Neuron (in vitro differentiated cells): ENCODE results near the gene TMEM18.

Experiments
- H2AFZ ChIP-seq: one replicate; pipeline ENCODE4 v1.6.1; 2013; ENCODE audit warnings: low read depth, mild to moderate bottlenecking, inconsistent platforms, low read length, moderate library complexity
- H3K27me3 ChIP-seq: one replicate; pipeline ENCODE4 v1.6.1; 2013; ENCODE audit warnings: low read length; ENCODE audit not compliant: insufficient read depth
- H3K36me3 ChIP-seq: one replicate; pipeline ENCODE4 v1.6.1; 2013; ENCODE audit warnings: low read length; ENCODE audit not compliant: insufficient read depth
- H3K4me1 ChIP-seq: one replicate; pipeline ENCODE4 v1.6.1; 2013; ENCODE audit warnings: low read length; ENCODE audit not compliant: insufficient read depth
- H3K4me3 ChIP-seq: 2 replicates; pipeline ENCODE4 v1.5.1; 2013; ENCODE audit warnings: mild to moderate bottlenecking, low read length, moderate library complexity
- H3K9me3 ChIP-seq: one replicate; pipeline ENCODE4 v1.6.1; 2013; ENCODE audit warnings: low read length

Gene TMEM18

DNA sequence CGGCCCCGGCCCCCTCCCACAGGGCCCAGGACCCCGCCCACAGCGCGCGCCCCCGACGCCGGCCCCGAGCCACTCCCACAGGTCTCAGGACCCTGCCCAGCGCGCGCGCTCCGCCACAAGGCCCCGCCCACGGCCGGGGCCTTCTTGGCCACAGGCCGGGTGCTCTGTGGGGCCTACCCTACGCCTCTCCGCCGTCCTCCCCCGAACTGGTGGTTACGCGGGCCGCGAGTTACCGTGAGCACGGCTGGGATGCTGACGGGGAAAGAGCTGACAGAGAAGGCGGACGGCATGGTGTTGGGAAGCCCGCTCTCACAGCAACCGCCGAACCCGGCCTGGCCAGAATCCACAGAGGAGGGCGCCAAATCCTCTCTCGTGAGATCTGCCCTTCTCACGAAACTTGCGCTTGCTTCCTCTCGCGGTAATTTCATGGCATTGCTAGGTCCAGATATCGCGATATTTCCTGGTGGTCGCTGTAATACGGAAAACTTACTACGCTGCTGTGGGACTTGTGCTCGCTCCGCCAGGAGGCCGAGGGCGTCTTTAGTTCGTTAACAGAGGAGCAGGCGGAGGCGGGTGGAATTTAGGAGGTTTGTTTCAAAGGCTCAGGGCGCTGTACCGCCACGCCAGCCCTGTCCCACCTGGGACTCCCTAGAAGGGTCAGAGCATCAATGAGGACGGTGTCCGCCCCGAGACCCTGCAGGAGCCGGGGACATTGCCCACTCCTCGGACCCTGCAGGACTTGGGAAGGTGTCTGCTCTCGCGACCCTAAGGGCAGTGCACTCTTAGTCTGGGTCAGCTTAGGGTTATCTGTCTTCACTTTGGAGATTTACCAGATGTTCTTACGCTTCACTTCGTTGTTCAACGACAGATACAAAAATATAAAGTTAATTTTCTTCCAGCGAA, at the start of gene TMEM18:
TSS of gene TMEM18 (minus strand) at position 351 of the 903 bp plus-strand sequence. CDS start at position 290, 61 bp downstream.
- Histone ChIP-seq H3K4me3 (peak within 1 kb of the TSS; percentile 82), H3K9me3 (no peaks in the 10 kb centered on the region), H3K36me3 (peaks cover 6% of the 10 kb centered on the region), H2AFZ (peak within 1 kb of the TSS; percentile 49), H3K4me1 (peaks cover 25% of the 10 kb centered on the region), H3K27me3 (no peaks in the 10 kb centered on the region)

DNA sequence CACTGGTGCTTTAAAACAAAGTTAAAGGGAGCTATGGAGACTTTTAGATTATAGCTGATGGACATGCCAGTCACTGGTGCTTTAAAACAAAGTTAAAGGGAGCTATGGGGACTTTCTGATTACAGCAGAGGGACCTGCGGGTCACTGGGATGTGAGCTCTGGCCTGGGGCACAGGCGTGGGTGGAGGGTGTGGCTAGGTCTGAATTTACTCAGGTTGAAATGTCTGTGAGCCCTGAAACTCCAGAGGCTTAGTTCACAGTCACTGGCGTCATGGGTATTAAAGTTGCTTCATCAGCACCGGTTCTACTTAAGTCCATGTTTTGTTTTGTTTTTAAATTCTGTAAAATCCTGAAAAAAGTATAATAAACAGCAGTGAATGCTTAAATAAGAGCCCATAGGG, 49.0 kb upstream of the TMEM18 start:
- H3K9me3 ChIP-seq = no peaks in the 10 kb centered on the region
- no peaks in the 10 kb centered on the region for H3K27me3 ChIP-seq

DNA sequence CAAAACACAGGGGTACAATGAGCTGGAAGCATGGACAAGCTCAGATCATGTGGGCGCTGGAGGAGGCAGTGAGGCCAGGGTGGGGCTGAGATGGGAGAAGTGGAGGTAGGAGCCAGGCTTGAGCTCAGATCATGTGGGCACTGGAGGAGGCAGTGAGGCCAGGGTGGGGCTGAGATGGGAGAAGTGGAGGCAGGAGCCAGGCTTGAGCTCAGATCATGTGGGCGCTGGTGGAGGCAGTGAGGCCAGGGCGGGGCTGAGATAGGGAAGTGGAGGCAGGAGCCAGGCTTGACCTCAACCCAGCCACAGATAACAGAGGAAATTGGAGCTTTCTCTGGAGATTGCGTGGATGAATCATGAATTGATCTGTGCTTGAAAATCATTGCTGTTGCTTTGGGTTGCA, 48.3 kb upstream of the TMEM18 start:
- Histone ChIP-seq H3K36me3 (no peaks in the 10 kb centered on the region), H3K27me3 (no peaks in the 10 kb centered on the region), H3K9me3 (no peaks in the 10 kb centered on the region), H3K4me3 (no peak overlapping the region), H2AFZ (no peak overlapping the region), H3K4me1 (peaks cover 7% of the 10 kb centered on the region)

More for the DNA sequence above, 49.0 kb upstream of the TMEM18 start:
- no peaks in the 10 kb centered on the region for H3K36me3 ChIP-seq
- peaks cover 7% of the 10 kb centered on the region for H3K4me1 ChIP-seq
- no peak overlapping the region for H3K4me3 ChIP-seq
- no peak overlapping the region for H2AFZ ChIP-seq

DNA sequence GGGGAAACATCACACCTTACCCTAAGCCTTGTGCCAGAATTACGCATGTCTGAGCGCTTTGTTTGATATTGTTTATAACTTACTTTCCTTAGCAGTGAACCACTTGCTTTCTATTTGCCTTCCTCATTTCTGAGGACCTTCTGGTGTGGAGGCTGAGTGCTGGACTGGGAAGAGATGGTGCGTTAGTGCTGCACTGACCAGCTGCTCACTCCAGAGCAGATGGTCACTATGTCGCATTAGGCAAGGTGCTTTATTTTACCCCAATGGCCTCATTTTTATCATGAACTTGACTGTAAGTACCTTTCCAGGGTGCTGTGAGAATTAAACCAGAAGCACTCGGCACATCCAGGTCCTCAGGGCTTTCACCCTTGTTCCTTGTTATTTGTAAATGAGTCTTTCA, 46.6 kb upstream of the TMEM18 start:
- Histone ChIP-seq H3K4me3 (no peak overlapping the region), H3K4me1 (no peaks in the 10 kb centered on the region), H2AFZ (no peak overlapping the region), H3K27me3 (no peaks in the 10 kb centered on the region), H3K36me3 (no peaks in the 10 kb centered on the region), H3K9me3 (no peaks in the 10 kb centered on the region)

DNA sequence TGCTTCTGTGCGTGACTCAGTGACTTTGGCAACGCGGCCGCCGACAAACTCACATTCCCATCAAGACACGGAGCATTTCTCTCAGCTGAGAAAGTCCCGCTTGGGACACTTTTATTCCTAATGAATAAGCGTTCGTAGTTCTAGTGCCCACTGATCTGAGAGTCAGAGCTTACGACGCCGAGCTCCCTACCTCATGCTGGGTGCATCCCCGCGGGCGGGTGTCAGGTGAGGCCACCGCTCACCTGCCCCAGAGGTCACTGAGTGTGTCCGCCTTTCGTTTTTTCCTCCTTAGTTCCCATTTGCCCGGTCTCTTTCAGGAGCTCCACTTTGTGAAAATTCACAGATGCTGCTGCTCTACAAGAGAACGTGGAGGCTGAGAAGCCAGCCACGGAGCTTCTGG, 43.6 kb upstream of the TMEM18 start:
- H3K27me3 ChIP-seq = no peaks in the 10 kb centered on the region
- H3K4me1 ChIP-seq = no peaks in the 10 kb centered on the region
- no peak overlapping the region for H2AFZ ChIP-seq
- H3K9me3 ChIP-seq = no peaks in the 10 kb centered on the region
- H3K36me3 ChIP-seq = no peaks in the 10 kb centered on the region
- no peak overlapping the region for H3K4me3 ChIP-seq

DNA sequence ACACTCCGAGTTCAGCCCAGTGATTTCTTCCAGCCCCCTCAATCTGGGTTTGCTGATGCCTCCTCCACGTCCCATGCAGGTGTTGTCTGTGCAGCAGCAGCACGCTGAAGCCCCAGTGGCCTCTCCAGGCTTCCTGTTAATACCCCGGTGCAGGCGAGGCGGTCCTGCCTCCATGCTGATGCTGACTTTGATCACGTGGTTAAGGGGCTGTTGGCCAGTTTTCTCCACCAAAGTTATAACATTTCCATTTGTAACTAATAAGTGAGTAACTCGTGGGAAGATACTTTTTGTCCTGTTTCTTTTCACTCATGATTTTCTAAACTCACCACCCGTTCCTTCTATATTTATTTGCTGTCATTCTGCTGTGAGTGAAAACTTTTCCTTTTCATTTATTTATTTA, 42.5 kb upstream of the TMEM18 start:
- Histone ChIP-seq H3K27me3 (no peaks in the 10 kb centered on the region), H2AFZ (no peak overlapping the region), H3K36me3 (no peaks in the 10 kb centered on the region), H3K4me1 (no peaks in the 10 kb centered on the region), H3K4me3 (no peak overlapping the region), H3K9me3 (no peaks in the 10 kb centered on the region)

DNA sequence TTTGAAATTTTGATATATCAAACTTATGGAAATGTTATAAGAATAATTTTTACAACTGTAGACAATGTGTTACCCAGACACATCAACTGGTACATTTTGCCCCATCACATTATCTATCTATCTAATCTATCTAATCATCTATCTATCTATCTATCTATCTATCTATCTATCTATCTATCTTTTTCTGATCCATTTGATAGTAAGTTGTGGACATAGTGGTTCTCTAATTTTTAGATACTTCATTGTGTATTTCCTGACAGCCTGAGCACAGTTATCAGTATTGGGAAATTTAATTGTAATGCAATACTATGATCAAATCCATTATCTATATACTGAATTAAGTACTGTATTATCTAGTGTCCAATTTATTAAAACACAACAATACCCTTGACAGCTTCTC, 42.0 kb upstream of the TMEM18 start:
- Histone ChIP-seq H3K4me1 (no peaks in the 10 kb centered on the region), H2AFZ (no peak overlapping the region), H3K27me3 (no peaks in the 10 kb centered on the region), H3K36me3 (no peaks in the 10 kb centered on the region), H3K4me3 (no peak overlapping the region), H3K9me3 (no peaks in the 10 kb centered on the region)

DNA sequence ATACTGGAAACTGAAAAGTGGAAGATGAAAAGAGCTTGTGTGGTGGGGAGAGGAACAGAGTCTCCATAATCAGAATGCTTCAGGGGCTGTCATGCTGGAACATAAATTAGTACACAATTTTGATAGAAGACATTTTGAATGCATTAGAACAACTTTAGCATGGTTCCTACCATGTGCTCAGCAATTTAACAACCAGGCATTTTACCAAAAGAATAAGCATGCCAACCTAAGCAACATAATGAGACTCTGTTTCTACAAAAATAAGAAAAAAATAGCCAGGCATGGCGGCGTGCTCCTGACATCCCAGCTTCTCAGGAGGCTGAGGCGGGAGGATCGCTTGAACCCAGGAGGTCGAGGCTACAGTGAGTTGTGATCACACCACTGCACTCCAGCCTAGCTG, 40.5 kb upstream of the TMEM18 start:
- H3K9me3 ChIP-seq = no peaks in the 10 kb centered on the region
- no peaks in the 10 kb centered on the region for H3K36me3 ChIP-seq
- no peaks in the 10 kb centered on the region for H3K4me1 ChIP-seq
- H2AFZ ChIP-seq = no peak overlapping the region
- H3K4me3 ChIP-seq = no peak overlapping the region
- H3K27me3 ChIP-seq = no peaks in the 10 kb centered on the region

DNA sequence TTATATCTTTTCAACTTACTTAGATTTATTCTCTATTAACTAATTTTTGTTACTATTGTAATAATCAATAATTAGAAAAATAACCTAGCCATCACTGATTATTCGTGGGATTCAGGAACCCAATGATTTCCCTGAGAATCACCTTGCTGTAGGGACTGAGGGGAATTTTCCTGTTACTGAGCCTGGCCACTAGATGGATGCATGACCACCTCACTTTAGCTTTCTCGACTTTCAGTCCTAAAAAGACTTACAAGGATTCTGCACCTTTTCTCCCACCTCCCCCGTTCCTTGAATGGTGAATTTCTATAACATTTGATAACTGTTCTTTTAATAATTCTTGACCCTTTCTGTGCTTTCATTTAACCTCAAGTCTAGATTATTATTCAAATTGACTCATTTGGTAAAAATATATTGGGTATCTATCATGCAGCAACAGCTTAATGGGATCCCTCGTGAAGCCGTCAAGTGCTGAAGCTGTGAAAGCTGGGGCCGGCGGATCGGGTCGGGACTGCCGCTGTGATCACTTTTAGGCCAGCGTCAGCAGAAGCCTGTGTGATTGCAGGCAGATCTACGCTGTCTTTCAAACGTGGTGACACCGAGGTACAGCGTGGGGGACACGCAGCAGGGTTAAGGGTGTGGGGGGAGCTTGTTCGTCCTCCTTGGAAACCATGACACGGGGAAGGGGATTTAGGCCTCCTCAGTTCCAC, 38.8 kb upstream of the TMEM18 start:
- Histone ChIP-seq H2AFZ (no peak overlapping the region), H3K27me3 (no peaks in the 10 kb centered on the region), H3K9me3 (no peaks in the 10 kb centered on the region), H3K4me3 (no peak overlapping the region), H3K36me3 (no peaks in the 10 kb centered on the region), H3K4me1 (no peaks in the 10 kb centered on the region)

DNA sequence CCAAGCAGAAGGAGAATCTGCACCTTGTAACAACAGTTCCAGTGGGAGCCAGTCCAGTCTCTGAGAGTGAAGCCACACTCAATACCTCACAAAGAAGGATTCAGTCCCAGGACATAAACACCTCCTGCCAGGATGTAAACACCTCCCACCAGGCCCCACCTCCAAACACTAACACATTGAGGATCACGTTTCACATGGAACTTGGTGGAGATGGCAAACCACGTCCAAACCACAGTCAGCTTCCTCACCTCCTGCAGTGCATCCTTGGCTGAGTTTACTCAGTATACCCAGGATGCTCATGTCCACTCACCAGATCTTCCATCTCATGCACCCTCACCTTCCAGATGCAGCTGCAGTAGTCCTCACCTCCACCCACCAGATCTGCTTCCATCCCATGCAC, 37.8 kb upstream of the TMEM18 start:
- Histone ChIP-seq H3K9me3 (no peaks in the 10 kb centered on the region), H3K36me3 (no peaks in the 10 kb centered on the region), H2AFZ (no peak overlapping the region), H3K4me1 (no peaks in the 10 kb centered on the region), H3K4me3 (no peak overlapping the region), H3K27me3 (no peaks in the 10 kb centered on the region)

DNA sequence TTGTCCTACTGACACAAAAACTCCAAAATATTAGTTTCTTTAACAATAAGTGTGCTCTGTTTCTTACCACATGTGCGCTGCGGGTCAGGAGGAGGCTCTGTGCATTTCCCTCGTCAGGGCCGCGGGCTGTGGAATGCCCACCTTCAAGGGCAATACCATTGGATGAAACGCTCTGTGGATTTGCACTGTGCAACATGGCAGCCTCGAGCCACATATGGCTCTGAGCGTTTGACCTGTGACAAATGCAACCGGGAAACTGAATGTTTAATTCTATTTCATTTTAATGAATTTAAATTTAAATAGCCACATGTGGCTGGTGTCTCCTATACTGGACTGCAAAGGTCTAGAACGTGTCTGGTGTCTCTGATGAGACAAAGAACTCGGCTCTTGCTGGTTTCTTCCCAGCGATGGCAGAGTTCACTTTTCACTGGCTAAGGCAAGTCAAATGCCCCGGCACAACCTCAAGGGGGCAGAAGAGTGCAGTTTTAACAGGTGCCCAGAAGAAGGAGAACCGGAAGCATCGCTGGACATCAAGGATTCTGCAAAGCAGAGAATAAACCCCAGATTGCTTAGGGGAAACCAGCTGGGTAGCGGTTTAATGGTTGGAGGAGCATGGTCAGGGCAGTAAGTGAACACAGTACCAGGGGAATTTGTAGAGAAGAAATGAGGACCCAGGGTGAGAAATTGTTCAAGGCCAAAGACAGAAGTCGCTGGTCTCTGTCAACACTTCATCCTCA, 37.0 kb upstream of the TMEM18 start:
- no peaks in the 10 kb centered on the region for H3K4me1 ChIP-seq
- H3K27me3 ChIP-seq = no peaks in the 10 kb centered on the region
- H3K4me3 ChIP-seq = no peak overlapping the region
- no peaks in the 10 kb centered on the region for H3K36me3 ChIP-seq
- no peaks in the 10 kb centered on the region for H3K9me3 ChIP-seq
- no peak overlapping the region for H2AFZ ChIP-seq

DNA sequence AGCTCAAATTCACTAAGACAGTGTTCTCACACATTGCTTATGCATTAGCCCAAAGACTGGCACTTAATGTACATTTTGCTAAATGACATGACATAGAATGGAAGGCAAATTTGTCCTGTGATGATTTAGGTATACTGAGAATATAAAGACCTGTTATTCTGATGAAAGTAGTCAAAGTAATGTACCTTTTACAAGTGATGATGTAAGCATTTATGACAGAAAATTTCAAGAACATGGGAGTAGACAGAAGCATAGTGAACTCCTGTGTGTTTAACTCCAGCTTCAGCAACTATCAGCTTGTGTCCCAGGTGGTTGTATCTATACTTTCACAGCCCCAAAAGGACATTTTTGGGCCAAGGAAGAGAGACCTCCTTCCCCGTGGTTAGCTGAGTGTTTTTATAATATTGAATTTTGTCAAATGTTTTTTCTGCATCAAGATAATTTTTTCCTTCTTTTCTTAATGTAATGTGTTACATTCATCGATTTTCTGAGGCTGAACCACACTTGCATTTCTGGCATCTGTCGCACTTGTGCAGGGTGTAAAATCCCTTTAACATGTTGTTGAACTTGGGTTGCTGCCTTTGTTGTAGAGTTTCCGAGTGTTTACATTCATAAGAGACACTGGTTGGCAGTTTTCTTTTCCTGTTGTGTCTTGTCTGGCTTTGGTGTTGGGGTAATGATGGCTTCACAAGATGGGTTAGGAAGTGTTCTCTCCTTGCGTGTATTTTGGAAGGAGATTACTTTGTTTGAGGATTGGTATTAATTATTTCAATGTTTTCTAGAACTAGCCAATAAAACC, 33.9 kb upstream of the TMEM18 start:
- H3K36me3 ChIP-seq = no peaks in the 10 kb centered on the region
- H3K9me3 ChIP-seq = no peaks in the 10 kb centered on the region
- H2AFZ ChIP-seq = no peak overlapping the region
- no peak overlapping the region for H3K4me3 ChIP-seq
- no peaks in the 10 kb centered on the region for H3K4me1 ChIP-seq
- H3K27me3 ChIP-seq = peaks cover 7% of the 10 kb centered on the region
